Measurements from ENCODE around the gene HOXD4.

The HOXD4 gene
- long read RNA-seq, donor 1, transcript HOXD4-201 (2 exons, 1,464 nt) = major isoform, 38 of 38 reads
- long read RNA-seq, donor 1, partial matches to known transcripts = 0 of 38 reads
- long read RNA-seq, donor 1, other reads (novel, unspliced or antisense) = 0 of 38 reads
- long read RNA-seq, donor 2, transcript HOXD4-201 (2 exons, 1,464 nt) = major isoform, 10 of 10 reads
- long read RNA-seq, donor 2, partial matches to known transcripts = 0 of 10 reads
- long read RNA-seq, donor 2, other reads (novel, unspliced or antisense) = 0 of 10 reads
- long read RNA-seq, donor 3, transcript HOXD4-201 (2 exons, 1,464 nt) = major isoform, 12 of 12 reads
- long read RNA-seq, donor 3, partial matches to known transcripts = 0 of 12 reads
- long read RNA-seq, donor 3, other reads (novel, unspliced or antisense) = 0 of 12 reads
- long read RNA-seq, donor 4, transcript HOXD4-201 (2 exons, 1,464 nt) = major isoform, 56 of 56 reads
- long read RNA-seq, donor 4, partial matches to known transcripts = 0 of 56 reads
- long read RNA-seq, donor 4, other reads (novel, unspliced or antisense) = 0 of 56 reads
- long read RNA-seq, donor 5, transcript HOXD4-201 (2 exons, 1,464 nt) = major isoform, 30 of 38 reads
- long read RNA-seq, donor 5, partial matches to known transcripts = 8 of 38 reads
- long read RNA-seq, donor 5, other reads (novel, unspliced or antisense) = 0 of 38 reads
- long read RNA-seq, donor 6, transcript HOXD4-201 (2 exons, 1,464 nt) = major isoform, 34 of 34 reads
- long read RNA-seq, donor 6, partial matches to known transcripts = 0 of 34 reads
- long read RNA-seq, donor 6, other reads (novel, unspliced or antisense) = 0 of 34 reads
- long read RNA-seq, donor 7, transcript HOXD4-201 (2 exons, 1,464 nt) = major isoform, 61 of 61 reads
- long read RNA-seq, donor 7, partial matches to known transcripts = 0 of 61 reads
- long read RNA-seq, donor 7, other reads (novel, unspliced or antisense) = 0 of 61 reads
- long read RNA-seq, donor 8, transcript HOXD4-201 (2 exons, 1,464 nt) = major isoform, 39 of 39 reads
- long read RNA-seq, donor 8, partial matches to known transcripts = 0 of 39 reads
- long read RNA-seq, donor 8, other reads (novel, unspliced or antisense) = 0 of 39 reads

DNA sequence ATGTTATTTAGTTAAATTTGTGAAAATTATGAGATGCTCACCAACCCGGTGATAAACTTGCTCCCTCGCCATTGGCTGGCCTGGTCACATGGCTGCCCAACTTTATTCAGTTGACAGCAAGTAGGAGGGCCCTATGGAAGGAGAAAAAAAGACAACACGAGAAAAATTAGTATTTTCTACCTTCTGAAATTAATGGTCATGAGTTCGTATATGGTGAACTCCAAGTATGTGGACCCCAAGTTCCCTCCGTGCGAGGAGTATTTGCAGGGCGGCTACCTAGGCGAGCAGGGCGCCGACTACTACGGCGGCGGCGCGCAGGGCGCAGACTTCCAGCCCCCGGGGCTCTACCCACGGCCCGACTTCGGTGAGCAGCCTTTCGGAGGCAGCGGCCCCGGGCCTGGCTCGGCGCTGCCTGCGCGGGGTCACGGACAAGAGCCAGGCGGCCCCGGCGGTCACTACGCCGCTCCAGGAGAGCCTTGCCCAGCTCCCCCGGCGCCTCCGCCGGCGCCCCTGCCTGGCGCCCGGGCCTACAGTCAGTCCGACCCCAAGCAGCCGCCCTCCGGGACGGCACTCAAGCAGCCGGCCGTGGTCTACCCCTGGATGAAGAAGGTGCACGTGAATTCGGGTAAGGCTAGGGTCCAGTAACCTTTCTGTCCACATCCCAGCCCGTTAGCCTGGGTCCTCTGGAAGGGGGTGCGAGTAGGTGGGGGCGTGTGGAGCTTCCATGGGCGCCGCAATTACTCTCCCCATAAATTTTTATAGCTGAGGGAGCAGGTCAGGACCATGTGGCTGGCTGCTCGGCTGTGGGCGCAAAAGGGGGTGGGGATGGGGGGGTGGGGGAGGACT lies at the start of gene HOXD4:
Gene HOXD4 (plus strand): TSS at position 109 of the 846 bp plus-strand sequence. CDS start 84 bp downstream, at position 193.
- DNase-seq = peak; percentile 90

GRCh38 chr2:176101842-176102241 lies 49.5 kb upstream of the HOXD4 start:
- DNase-seq = no peak

GRCh38 chr2:176102309-176102866 lies 49.0 kb upstream of the HOXD4 start:
- DNase-seq = no peak

- no peak for DNase-seq
Measured at GRCh38 chr2:176103194-176103593, 48.2 kb upstream of the HOXD4 start.

DNA sequence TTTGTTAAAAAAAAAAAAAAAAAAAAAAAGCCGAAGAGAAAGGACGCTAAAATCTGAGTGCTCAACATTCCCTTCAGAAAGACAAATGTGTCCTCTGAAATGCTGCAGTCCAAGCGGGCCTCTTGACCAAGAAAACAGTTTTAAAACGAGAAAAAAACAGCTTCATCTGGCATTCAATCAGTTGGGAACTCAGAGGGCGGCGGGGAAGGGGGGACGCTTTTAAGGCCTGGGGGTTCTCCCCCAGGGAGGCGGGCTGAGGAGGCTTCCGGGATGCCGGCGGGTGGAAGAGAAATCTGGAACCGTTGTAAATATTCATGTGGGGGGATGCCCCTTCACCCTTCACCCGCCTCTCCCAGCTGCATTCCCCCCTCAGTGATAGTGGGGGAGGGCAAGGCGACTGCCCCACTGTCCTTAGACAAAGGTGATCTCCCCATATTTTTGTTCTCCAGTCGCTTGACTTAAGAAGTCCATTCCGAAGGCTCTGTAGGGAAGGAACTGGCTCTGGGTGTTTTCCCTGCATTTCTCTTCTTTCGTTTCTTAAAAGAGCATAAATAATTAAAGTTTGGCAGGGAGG lies 47.5 kb upstream of the HOXD4 start:
- DNase-seq = no peak

DNA sequence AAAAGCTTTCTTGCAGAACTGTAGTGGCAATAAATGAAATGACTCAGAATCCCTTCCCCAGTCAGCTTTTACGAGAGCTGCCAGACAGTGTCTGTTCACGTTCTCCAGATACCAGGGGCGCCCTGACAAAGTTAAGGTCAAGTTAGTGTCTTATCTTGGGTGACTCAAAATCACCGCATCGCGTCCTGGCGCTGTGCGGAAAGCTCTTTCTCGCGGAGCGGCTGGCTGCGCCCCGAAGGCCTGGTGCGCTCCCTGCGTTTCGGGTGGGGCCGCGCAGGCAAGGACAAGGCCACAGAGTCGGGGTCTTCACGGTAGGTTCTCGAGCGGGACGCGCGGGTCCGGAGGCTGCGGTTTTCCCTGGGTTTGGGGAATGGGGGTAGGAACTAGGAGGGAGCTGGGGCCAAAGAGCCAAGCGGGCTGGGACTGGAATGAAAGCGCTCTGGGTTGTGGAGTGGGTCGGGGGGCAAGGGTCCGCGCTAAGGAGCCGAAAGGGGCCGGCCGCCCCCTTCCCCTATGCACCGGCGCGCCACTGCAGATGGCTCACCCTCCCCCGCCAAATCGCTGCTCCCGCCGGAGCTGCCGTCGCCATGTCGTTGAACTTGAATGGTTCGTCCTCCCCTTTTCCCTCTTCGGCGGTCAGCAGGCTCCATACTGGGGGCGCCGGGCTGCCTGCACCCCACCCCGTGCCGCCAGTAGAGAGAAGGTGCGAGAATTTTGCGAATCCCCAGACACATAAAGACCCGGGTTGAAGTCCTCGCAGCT lies 46.9 kb upstream of the HOXD4 start:
- peak; percentile 92 for DNase-seq

- no peak for DNase-seq
Measured at GRCh38 chr2:176105078-176105729, 46.1 kb upstream of the HOXD4 start.

DNA sequence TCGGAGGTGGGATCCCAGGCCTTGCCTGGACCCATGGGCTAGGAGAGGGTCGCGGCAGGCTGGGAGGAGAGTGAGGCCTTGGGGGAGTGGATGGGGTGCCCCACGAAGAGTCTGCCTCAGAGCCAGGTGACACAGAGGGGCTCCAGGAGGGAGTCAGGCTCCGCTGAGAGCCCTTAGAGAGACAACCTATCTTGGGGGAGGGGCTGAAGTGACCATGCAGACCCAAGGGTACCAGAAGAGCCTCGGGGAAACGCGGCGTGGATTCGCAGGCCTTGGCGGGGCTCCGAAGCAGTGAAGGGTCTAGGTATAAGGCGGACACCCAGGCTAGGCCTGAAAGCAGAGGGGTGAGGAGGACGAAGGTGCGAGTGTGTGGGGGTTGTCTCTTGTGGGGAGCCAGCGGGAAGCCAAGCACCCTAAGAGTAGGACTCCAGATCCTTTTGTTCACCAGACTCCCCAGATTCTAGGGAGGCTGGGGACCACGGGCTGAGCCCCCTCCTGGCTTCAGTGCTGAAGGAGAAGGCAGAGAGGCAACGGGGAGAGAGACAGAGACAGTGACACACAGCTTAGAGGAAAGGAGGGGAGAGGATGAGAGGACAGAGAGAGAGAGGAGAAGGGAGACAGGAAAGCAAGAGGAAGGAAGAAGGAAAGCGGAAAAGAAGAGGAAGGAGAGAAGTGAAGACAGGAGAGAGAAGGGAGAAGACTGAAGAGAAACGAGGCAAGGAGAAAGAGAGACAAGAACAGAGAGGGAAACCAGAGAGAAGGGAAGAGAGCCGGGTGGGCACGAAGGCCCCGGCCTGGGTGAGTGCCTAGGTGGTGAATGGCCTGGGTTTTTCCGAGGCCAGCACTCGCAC lies 45.4 kb upstream of the HOXD4 start:
- no peak for DNase-seq

DNA sequence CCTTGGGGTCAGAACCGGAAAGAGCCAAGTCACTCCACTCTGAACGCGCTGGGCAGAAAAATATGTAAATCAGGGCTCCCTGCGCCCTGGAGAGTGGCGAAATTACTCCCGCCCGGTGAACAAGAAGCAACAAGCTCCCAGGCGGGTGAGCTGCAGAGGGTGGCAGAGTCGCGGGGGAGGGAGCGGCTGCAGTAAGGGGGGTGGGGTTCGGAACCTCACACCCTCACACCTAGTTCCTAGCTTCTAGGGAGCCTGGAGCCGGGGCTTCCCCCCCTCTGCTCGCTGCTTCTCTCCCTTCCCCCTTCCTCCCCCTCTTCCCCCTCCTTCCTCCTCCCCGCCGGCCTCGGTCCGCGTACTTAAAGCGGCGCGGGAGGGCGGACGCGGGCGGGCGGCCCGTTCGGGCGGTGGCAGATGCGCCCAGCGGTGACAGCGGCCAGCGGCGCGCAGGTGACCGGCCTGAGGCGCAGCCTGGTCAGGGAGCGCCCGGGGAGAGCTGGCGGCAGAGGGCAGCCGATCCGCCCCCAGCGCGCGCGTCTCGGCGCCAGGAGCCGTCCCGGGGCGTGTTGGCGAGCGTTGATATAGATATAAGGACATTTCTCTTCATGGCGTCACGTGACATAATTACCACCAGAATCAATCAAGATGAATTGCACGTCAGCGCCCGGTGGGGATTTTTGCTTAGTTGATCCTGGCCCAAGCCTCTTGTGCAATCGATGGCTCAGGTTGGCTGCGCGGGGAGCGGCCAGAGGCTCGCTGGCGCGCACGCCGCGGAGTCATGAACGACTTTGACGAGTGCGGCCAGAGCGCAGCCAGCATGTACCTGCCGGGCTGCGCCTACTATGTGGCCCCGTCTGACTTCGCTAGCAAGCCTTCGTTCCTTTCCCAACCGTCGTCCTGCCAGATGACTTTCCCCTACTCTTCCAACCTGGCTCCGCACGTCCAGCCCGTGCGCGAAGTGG lies 44.5 kb upstream of the HOXD4 start, which contains the start of gene HOXD11:
Gene HOXD11 (plus strand): TSS at position 700 of the 959 bp plus-strand sequence. CDS start 76 bp downstream, at position 776.
- peak; percentile 90 for DNase-seq

- DNase-seq = no peak
Measured at GRCh38 chr2:176107731-176108181, 43.6 kb upstream of the HOXD4 start.

DNA sequence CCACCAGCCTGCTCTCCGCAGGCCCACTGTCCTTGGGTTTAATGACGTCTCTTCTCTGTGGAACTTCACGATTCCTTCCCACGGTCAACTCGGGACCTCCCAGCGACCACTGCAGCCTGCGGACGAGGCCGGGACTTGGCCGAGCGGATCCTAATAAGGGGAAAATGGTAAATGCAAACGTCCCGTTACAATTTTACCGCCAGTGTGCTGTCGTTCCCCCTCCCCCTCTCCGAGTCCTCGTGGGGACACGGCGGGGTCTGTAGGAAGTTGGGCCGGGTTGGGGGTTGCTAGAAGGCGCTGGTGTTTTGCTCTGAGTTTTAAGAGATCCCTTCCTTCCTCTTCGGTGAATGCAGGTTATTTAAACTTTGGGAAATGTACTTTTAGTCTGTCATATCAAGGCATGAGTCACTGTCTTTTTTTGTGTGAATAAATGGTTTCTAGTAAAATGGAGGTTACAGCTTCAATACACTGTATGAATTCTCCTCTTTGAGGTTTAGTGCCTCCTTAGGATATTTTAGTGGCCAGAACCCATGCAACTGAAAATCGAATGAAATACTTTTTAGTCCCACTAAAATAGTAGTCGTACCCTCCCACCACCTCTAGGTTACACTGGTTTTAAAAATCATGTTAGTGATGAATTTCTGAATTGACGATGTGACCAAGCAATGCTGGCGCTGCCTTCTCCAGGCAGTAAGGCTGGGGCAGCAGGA lies 42.0 kb upstream of the HOXD4 start:
- DNase-seq = no peak

- no peak for DNase-seq
Measured at GRCh38 chr2:176109946-176110345, 41.4 kb upstream of the HOXD4 start.

DNA sequence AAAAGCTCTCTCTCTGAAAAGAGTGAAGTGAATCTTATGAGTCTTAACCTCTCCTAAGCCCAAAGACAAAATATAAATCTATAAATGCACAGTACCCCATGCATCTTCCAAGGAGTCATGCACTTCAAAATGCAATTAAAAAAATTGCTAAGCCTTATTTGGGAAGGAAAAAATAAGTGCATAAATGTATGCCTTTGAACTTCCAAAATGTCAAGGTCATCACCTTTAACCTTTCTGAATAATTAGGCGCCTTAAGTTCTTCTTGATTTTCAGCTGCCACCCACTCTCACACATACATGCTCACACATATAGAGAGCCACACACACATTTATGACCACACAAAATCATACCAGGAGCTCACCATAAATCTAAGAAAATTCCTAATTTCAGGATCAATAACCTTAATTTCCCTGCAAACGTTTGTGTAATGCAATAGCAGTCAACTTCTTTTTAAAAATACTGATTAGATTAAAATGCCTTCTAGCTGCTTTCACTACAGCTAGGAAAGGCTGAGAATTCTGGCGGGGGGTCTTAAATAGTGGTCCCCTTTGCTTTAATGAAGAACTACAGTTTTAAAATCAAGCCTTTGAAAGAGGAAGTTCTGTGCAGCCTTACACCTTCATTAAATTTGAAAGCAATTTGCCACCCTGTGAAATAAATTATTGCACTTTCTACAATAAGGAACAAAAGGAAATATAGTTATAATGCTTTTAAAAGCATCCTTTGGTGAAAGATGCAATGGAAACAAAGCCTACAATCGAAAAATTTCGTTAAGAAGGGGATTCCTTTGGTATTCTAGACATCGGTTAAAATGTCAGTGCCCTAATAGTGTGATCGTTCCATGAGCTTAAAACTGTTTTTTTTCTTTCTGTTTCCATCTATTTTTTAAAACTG lies 40.7 kb upstream of the HOXD4 start:
- no peak for DNase-seq

DNA sequence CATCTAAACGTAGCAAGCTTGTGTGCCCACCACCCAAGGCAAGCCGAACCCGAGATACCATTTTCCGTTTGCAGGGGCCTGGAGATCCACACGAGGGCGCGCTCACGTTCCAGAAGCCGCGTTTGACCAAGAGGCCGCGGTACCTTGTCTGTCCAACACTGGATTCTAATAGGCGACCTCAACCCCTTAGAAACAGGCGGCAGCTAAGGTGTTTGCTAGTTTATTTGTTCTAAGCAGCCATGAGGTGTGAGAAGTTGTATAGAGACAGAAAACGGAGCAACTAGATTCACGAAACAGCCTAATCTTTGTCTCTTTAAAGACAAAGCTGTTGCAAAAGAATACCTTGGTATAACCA lies 40.1 kb upstream of the HOXD4 start:
- peak; percentile 85 for DNase-seq

GRCh38 chr2:176111846-176112374 lies 39.4 kb upstream of the HOXD4 start:
- peak; percentile 78 for DNase-seq
